ENCODE data around the gene ZNF346.

DNA sequence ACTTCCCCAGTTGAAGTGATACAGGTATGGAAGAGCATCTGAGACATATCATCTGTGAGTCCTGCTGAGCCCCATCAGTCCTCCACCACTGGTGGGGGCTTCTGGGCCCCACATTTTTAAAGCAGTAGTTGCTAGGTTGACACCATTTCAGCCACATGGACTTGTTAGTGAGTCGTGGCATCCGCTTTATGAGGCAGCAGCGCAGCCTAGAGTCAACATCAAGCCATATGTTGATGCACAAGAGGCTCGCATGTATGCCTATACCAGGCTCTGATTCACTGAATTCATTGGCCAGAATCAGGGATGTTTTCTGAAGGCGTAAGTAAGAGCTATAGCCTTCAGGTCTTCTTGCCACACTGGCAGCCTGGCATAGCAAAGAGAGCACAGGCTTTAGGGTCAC lies 26.8 kb downstream of the ZNF346 start:
- TF ChIP-seq, protein P1, sequence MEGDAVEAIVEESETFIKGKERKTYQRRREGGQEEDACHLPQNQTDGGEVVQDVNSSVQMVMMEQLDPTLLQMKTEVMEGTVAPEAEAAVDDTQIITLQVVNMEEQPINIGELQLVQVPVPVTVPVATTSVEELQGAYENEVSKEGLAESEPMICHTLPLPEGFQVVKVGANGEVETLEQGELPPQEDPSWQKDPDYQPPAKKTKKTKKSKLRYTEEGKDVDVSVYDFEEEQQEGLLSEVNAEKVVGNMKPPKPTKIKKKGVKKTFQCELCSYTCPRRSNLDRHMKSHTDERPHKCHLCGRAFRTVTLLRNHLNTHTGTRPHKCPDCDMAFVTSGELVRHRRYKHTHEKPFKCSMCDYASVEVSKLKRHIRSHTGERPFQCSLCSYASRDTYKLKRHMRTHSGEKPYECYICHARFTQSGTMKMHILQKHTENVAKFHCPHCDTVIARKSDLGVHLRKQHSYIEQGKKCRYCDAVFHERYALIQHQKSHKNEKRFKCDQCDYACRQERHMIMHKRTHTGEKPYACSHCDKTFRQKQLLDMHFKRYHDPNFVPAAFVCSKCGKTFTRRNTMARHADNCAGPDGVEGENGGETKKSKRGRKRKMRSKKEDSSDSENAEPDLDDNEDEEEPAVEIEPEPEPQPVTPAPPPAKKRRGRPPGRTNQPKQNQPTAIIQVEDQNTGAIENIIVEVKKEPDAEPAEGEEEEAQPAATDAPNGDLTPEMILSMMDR (IDR thresholded peaks at IDR 0.05 in 4 of 5, conservative IDR thresholded peaks at IDR 0.05 in 1 of 5) = no peak
- no peak for TF ChIP-seq POLR2A (IDR thresholded peaks at IDR 0.05)

Measured in gastrocnemius medialis (tissue), 4 donors.